Measurements from ENCODE around the gene HLA-DOA. TPM values are rescaled to one million over a fixed set of nuclear protein-coding genes. Genes with fewer than 3 reads are reported as not detected.

HLA-DOA gene
- total RNA-seq, 4 donors from 2014 or later, result 3.8 to 11.5 (median 8.3) TPM

DNA sequence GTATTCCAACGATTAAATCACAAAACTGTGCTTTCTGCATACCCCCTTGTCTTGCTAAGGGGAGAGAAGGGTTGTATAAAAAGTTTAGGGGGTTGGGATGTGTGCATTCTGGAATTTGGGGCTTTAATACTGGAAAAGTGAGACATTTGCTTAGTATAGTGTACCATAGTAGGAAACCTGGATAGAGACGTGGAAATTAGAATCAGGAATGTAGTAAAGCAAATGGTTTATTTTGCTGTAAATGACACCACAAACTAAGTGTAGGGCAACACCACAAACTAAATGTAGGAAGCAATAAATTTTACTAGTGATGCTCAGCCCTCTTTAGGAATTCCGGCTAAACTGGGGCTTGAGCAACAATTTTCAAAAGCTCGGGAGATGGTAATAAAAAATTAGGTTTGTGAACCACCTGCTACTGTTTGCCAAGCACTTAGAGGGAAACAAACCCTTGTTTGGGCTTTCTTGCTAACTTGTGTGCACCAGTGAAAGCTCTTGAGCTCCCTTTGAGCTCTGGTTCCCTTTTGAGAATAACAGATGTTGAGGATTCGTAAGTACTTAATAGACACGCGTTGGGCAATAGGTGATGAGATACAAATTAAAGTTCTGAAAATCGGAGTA lies 27.2 kb downstream of the HLA-DOA start:
- intact Hi-C loops (cut with DNase I), result no loop called here
- Histone ChIP-seq H3K36me3 (peaks cover 41 to 52% (median 50%) of the 10 kb centered on the region in 4 donors), H3K9me3 (no peaks in the 10 kb centered on the region), H3K4me1 (peaks cover 17 to 65% (median 46%) of the 10 kb centered on the region in 4 donors), H3K27ac (replicated peaks in 1 of 4) (peak overlapping the region in 3 of 4 donors; percentile 50 to 66 (median 59)), H3K27me3 (no peaks in the 10 kb centered on the region), H3K4me3 (no peak overlapping the region)
- DNase-seq (ENCODE audit: extremely low spot score), result no peak
- 46% methylated on average over 8 of the region's 8 CpGs for WGBS
- TF ChIP-seq POLR2A (IDR thresholded peaks at IDR 0.05; ENCODE audit: low read depth), result no peak
- no peak for TF ChIP-seq CTCF (IDR thresholded peaks at IDR 0.05)
- TF ChIP-seq POLR2AphosphoS5 (IDR thresholded peaks at IDR 0.05), result no peak
- TF ChIP-seq EP300 (IDR thresholded peaks at IDR 0.05), result no peak

DNA sequence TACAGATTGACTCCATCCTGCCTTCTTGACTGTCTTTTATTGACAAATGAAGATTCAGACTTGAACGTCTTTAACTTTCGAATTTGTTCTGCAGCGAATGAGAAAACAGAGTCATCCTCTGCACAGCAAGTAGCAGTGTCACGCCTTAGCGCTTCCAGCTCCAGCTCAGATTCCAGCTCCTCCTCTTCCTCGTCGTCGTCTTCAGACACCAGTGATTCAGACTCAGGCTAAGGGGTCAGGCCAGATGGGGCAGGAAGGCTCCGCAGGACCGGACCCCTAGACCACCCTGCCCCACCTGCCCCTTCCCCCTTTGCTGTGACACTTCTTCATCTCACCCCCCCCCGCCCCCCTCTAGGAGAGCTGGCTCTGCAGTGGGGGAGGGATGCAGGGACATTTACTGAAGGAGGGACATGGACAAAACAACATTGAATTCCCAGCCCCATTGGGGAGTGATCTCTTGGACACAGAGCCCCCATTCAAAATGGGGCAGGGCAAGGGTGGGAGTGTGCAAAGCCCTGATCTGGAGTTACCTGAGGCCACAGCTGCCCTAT lies 28.8 kb downstream of the HLA-DOA start:
- DNase-seq (ENCODE audit: extremely low spot score), result no peak
- no peaks in the 10 kb centered on the region for H3K27me3 ChIP-seq
- no peak for TF ChIP-seq CTCF (IDR thresholded peaks at IDR 0.05)
- no peak for TF ChIP-seq POLR2A (IDR thresholded peaks at IDR 0.05; ENCODE audit: low read depth)
- peaks cover 57 to 68% (median 66%) of the 10 kb centered on the region in 4 donors for H3K36me3 ChIP-seq
- intact Hi-C loops (cut with DNase I), result no loop called here
- H3K9me3 ChIP-seq, result no peaks in the 10 kb centered on the region
- WGBS, result 68% methylated on average over 10 of the region's 11 CpGs
- peaks cover 33 to 81% (median 62%) of the 10 kb centered on the region in 4 donors for H3K4me1 ChIP-seq
- H3K4me3 ChIP-seq, result no peak overlapping the region
- peak overlapping the region in 2 of 4 donors; percentile 33 to 36 for H3K27ac ChIP-seq (replicated peaks in 1 of 4)

DNA sequence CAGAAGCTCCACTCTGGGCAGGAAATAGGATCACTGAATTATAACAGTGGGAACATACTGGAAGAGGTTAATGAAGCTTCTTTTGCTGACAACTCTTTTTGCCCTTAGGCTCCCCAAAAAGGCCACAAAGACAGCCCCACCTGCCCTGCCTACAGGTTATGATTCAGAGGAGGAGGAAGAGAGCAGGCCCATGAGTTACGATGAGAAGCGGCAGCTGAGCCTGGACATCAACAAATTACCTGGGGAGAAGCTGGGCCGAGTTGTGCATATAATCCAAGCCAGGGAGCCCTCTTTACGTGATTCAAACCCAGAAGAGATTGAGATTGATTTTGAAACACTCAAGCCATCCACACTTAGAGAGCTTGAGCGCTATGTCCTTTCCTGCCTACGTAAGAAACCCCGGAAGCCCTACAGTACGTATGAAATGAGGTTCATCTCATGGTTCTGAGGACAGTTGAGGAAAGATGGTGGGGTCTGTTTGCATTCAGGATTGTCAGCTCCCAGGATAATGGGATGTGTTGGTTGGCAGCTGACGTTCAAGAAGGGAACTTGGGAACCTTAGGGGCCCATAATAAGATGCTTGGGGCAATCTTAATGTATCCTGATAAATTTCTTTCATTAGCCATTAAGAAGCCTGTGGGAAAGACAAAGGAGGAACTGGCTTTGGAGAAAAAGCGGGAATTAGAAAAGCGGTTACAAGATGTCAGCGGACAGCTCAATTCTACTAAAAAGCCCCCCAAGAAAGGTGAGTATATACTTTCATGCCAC lies 29.5 kb downstream of the HLA-DOA start:
- Histone ChIP-seq H3K36me3 (peaks cover 64 to 75% (median 72%) of the 10 kb centered on the region in 4 donors), H3K9me3 (no peaks in the 10 kb centered on the region), H3K27me3 (no peaks in the 10 kb centered on the region), H3K4me3 (no peak overlapping the region), H3K27ac (replicated peaks in 1 of 4) (peak overlapping the region in 1 of 4 donors; percentile 33), H3K4me1 (peaks cover 40 to 85% (median 67%) of the 10 kb centered on the region in 4 donors)
- intact Hi-C loops (cut with DNase I), result loop anchor here (5.0 kb wide), 2 partner anchors 143 to 783 kb away; partner anchors contain the start of gene TAP2
- 85% methylated on average over 12 of the region's 12 CpGs for WGBS
- DNase-seq (ENCODE audit: extremely low spot score), result no peak
- no peak for TF ChIP-seq CTCF (IDR thresholded peaks at IDR 0.05)
- TF ChIP-seq EP300 (IDR thresholded peaks at IDR 0.05), result no peak
- no peak for TF ChIP-seq POLR2AphosphoS5 (IDR thresholded peaks at IDR 0.05)
- TF ChIP-seq POLR2A (IDR thresholded peaks at IDR 0.05; ENCODE audit: low read depth), result no peak

- 58% methylated on average over 7 of the region's 7 CpGs for WGBS
- peaks cover 47 to 82% (median 68%) of the 10 kb centered on the region in 4 donors for H3K4me1 ChIP-seq
- H3K9me3 ChIP-seq, result no peaks in the 10 kb centered on the region
- peaks cover 66 to 94% (median 83%) of the 10 kb centered on the region in 4 donors for H3K36me3 ChIP-seq
- no peak for TF ChIP-seq POLR2AphosphoS5 (IDR thresholded peaks at IDR 0.05)
- TF ChIP-seq EP300 (IDR thresholded peaks at IDR 0.05), result no peak
- no peak for TF ChIP-seq CTCF (IDR thresholded peaks at IDR 0.05)
- TF ChIP-seq POLR2A (IDR thresholded peaks at IDR 0.05; ENCODE audit: low read depth), result no peak
- intact Hi-C loops (cut with DNase I), result loop anchor here (5.0 kb wide), 2 partner anchors 141 to 781 kb away; partner anchors contain the start of gene TAP2
- H3K4me3 ChIP-seq, result no peak overlapping the region
- DNase-seq (ENCODE audit: extremely low spot score), result no peak
- no peaks in the 10 kb centered on the region for H3K27me3 ChIP-seq
- peak overlapping the region in 1 of 4 donors; percentile 42 for H3K27ac ChIP-seq (replicated peaks in 1 of 4)
Observed at GRCh38 chr6:32977953-32978324, 31.5 kb downstream of the HLA-DOA start.
